ENCODE measurements around the gene U2AF2.

U2AF2 gene

GRCh38 chr19:55677572-55678028 lies 22.8 kb downstream of the U2AF2 start:
- DNase-seq = no peak

- no peak for DNase-seq
Measured at GRCh38 chr19:55678121-55678671, 23.4 kb downstream of the U2AF2 start.

GRCh38 chr19:55679343-55680257 lies 24.8 kb downstream of the U2AF2 start:
- no peak for DNase-seq

GRCh38 chr19:55680339-55681130 lies 25.7 kb downstream of the U2AF2 start:
- no peak for DNase-seq

DNA sequence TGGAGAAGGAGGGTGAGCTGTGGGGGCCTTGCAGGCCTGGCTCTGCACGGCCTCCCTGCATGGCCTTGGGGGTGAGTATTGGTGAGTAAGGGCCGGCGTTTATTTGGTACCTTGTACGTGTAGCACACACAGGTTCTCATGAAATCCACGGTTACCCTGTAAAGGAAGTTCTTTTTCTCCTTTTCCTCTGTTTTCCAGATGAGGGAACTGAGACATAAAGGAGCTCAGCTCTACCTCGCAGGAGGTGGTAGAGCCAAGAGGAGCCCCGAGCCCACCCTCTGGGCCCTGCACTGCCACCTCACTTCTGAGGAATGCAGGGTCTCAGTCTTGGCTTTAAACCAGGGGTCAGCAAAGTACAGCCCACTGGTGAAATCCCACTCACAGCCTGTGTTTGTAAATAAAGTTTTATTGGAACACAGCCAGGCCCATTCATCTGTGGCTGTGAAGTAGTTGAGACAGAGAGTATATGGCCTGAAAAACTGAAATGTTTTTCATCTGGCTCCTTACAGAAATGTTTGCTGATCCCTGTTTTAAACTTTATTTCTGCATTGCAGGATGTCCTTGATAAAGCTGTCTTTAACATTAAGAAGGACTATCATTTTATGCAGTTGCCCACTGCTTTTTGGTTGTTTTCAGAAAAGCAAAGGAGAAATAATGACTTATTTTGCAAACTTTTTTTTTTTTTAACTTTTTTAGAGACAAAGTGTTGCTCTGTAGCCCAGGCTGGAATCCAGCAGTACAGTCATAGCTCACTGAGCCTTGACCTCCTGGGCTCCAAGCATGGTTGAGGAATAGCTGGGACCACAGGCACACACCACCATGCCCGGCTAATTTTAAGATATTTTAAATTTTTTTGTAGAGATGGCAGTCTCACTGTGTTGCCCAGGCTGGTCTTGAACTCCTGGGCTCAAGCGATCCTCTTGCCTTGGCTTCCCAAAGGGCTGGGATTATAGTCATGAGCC lies 26.6 kb downstream of the U2AF2 start:
- no peak for DNase-seq

DNA sequence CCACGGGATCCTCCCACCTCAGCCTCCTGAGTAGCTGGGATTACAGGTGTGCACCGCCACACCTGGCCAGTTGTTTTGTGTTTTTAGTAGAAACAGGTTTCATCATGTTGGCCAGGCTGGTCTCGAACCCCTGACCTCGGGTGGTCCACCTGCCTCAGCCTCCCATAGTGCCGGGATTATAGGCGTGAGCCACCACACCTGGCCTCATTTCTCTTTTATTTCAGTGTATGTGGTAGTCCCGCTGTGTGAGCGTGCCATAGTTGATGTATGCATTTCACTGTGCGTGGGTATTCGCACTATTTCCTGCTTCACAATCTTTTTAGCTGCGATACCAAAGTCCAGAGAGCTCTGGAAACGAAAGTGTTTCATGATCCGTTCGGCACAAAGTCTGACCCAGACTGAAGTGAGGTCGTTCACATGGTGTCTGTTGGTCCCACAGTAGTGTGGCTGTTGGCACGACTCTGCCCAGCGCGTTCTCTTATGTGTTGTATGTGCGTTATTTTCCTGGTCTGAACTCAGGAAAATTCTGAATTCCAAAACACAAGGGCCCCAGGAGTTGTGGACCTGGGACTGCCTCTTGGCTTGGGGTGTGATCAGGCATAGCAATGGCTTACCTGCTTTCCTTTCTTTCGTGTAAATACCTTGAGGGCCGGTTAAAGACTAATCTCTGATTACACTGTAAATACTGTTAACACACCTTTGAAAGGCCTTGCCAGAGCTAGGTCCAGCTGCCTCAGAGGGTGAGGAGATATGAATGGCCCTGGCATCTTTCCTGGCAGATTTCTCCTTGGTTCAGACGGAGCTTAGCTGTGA lies 28.8 kb downstream of the U2AF2 start:
- no peak for DNase-seq

DNA sequence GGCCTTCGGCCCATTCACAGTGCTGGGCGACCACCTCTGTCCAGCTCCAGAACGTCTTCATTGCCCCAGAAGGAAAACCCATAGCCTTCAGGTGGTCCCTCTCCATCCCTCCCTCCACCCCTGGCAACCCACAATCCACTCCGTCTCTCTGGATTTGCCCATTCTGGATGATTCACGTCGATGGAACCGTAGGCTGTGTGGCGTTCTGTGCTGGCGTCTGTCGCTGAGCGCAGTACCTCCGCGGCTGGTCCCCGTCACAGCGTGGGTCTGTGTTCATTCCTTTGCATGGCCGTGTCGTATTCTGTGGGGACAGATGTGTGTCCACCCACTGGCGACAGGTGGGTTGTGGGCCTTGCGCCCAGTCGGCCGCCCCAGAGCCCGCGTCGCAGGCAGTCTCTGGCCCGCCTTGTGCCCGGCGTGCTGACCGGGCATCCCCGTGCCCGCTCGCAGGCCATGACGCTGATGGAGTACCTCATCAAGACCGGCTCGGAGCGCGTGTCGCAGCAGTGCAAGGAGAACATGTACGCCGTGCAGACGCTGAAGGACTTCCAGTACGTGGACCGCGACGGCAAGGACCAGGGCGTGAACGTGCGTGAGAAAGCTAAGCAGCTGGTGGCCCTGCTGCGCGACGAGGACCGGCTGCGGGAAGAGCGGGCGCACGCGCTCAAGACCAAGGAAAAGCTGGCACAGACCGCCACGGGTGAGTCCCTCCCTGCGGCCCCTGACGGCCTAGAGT lies 30.3 kb downstream of the U2AF2 start:
- DNase-seq = no peak

GRCh38 chr19:55685776-55686175 lies 30.9 kb downstream of the U2AF2 start:
- no peak for DNase-seq

- DNase-seq = no peak
Measured at GRCh38 chr19:55686311-55687050, 31.6 kb downstream of the U2AF2 start.

DNA sequence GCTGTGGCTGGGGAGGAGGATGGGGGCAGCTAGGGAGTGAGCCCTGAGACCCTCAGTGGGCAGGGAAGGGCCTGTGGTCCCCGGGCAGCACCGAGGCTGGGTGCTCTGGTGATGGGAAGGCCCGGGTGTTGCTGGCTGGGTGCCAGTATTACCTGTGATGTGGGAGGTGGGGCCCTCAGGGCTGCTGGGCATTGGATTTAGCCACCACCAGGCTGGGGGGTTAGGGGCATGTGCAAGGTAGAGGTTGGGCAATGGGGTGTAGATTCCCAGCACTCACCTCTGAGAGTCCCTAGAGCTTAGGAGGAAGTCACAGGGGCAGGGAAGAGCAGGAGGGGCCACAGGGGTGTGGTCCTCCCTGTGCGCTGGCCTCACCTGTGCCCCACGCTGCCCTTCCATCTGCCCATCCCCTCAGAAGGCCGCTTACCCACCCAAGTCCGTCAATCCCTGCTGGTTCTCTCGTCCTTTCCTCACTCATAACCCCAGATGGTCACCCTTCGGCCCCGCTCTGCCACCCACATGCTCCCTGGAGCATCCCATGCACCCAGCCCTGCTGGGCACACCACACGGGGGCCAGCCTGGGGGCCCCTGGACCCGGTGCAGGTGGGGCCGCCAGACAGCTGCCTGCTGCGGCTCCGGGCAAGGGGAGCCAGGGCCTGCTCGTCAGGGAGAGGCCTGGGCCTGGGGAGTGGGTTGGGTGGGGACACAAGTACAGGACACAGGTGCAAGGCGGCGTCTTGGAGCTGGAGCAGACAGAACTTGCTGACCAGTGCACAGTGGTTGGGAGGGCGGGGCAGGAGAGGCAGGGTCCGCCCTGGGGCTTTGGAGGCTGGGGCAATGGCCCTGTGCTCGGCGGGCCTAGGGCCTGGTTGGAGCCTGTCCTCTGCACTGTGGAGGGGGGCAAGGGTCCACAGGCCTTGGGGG lies 32.7 kb downstream of the U2AF2 start:
- DNase-seq = no peak

- DNase-seq = no peak
Measured at GRCh38 chr19:55688422-55689218, 33.8 kb downstream of the U2AF2 start.

GRCh38 chr19:55689411-55690108 lies 34.7 kb downstream of the U2AF2 start:
- no peak for DNase-seq

- DNase-seq = no peak
Measured at GRCh38 chr19:55690109-55690768, 35.4 kb downstream of the U2AF2 start.

GRCh38 chr19:55690769-55691545 lies 36.1 kb downstream of the U2AF2 start:
- DNase-seq = no peak

DNA sequence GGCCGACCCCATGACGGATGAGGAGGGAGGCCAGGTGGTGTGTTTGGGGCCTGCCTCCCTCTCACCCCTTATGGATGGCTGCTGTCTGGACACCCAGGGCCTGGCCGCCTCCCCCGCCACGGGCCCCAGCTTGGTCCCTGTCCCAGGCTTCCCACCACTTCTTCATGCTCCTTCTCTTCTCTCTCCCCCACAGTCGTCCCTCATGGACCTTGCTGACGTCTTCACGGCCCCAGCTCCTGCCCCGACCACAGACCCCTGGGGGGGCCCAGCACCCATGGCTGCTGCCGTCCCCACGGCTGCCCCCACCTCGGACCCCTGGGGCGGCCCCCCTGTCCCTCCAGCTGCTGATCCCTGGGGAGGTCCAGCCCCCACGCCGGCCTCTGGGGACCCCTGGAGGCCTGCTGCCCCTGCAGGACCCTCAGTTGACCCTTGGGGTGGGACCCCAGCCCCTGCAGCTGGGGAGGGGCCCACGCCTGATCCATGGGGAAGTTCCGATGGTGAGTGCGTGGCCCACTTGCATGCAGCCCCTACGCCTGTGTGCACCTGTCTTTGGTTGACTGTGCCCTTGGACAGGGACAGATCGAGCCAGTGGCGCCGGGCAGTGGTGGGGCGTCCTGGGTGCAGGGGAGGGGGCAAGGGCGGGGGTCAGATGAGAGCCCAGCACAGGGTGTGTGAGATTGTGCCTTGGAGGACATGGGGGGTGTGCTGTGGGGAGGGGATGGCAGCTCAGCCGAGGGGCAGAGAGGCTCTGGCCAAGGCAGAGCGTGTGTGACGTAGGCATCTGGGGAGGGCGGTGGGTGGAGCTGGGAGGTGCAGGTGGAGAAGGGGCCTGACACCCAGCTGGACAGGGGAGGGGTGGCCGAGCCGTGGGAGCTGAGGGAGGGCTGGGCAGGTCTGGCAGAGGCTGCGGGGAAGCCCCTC lies 37.0 kb downstream of the U2AF2 start:
- no peak for DNase-seq
